Omental fat pad (tissue), 4 donors: ENCODE data around the gene SORCS2. TPM values are rescaled to one million over a fixed set of nuclear protein-coding genes. Genes with fewer than 3 reads are reported as not detected.

Source experiments
- ATAC-seq: fragments of 150-250 bp; one replicate; pipeline ENCODE4 v1.9.1; 2016; ENCODE audit warnings: mild to moderate bottlenecking, moderate library complexity; ENCODE audit not compliant: low FRiP score
- DNase-seq: peaks from one replicate; pipeline ENCODE4 v3.0.0-alpha.2; 2019; ENCODE audit warnings: low spot score
- CTCF ChIP-seq, 3 donors: fragments of 450-650 bp; IDR thresholded peaks; one replicate each; pipeline ENCODE4 v1.5.1; 2016 to 2017; ENCODE audit warnings: antibody characterized with exemption in 3 of 3, mild to moderate bottlenecking in 3 of 3, moderate library complexity in 2 of 3
- total RNA-seq, 4 donors: library from RNA; depleted of rRNA; stranded (reverse); fragments of >200 nt; gene quantifications; one replicate each; pipeline ENCODE4 v1.1.0, GENCODE V29; 2016

Gene SORCS2
- total RNA-seq, 4 donors from 2014 or later, result 0.63 to 4.6 (median 1.2) TPM

- DNase-seq (no peak), ATAC-seq (no peak)
- no peak for TF ChIP-seq CTCF (IDR thresholded peaks at IDR 0.05)
These were observed 340.9 kb downstream of the SORCS2 start for GRCh38 chr4:7533267-7533666.

- ATAC-seq, result no peak
- DNase-seq, result no peak
- no peak for TF ChIP-seq CTCF (IDR thresholded peaks at IDR 0.05)
These were observed 342.8 kb downstream of the SORCS2 start for GRCh38 chr4:7535094-7535493.

GRCh38 chr4:7535619-7536018 lies 343.3 kb downstream of the SORCS2 start:
- no peak for TF ChIP-seq CTCF (IDR thresholded peaks at IDR 0.05)
- ATAC-seq, result no peak

GRCh38 chr4:7536876-7537275 lies 344.5 kb downstream of the SORCS2 start:
- ATAC-seq, result no peak
- no peak for TF ChIP-seq CTCF (IDR thresholded peaks at IDR 0.05)
- no peak for DNase-seq

More at GRCh38 chr4:7535619-7536018, 343.3 kb downstream of the SORCS2 start:
- no peak for DNase-seq

- TF ChIP-seq CTCF (IDR thresholded peaks at IDR 0.05), result no peak
- DNase-seq, result no peak
- ATAC-seq, result no peak
These were observed 345.6 kb downstream of the SORCS2 start for GRCh38 chr4:7537853-7538400.

- ATAC-seq (no peak), DNase-seq (no peak)
- no peak for TF ChIP-seq CTCF (IDR thresholded peaks at IDR 0.05)
These were observed 346.2 kb downstream of the SORCS2 start for GRCh38 chr4:7538518-7538917.

GRCh38 chr4:7539186-7539585 lies 346.8 kb downstream of the SORCS2 start:
- TF ChIP-seq CTCF (IDR thresholded peaks at IDR 0.05), result no peak
- DNase-seq, result no peak

More at GRCh38 chr4:7539186-7539585, 346.8 kb downstream of the SORCS2 start:
- no peak for ATAC-seq
